ENCODE measurements around the gene RPS2.
A peak's percentile ranks its signal among the peaks of the same experiment; 100 is the strongest.
"Not testable (repeated sequence)": the region's sequence is repeated elsewhere in the genome, so short reads cannot be mapped to it uniquely, and the experiment has no call there.

Gene RPS2

DNA sequence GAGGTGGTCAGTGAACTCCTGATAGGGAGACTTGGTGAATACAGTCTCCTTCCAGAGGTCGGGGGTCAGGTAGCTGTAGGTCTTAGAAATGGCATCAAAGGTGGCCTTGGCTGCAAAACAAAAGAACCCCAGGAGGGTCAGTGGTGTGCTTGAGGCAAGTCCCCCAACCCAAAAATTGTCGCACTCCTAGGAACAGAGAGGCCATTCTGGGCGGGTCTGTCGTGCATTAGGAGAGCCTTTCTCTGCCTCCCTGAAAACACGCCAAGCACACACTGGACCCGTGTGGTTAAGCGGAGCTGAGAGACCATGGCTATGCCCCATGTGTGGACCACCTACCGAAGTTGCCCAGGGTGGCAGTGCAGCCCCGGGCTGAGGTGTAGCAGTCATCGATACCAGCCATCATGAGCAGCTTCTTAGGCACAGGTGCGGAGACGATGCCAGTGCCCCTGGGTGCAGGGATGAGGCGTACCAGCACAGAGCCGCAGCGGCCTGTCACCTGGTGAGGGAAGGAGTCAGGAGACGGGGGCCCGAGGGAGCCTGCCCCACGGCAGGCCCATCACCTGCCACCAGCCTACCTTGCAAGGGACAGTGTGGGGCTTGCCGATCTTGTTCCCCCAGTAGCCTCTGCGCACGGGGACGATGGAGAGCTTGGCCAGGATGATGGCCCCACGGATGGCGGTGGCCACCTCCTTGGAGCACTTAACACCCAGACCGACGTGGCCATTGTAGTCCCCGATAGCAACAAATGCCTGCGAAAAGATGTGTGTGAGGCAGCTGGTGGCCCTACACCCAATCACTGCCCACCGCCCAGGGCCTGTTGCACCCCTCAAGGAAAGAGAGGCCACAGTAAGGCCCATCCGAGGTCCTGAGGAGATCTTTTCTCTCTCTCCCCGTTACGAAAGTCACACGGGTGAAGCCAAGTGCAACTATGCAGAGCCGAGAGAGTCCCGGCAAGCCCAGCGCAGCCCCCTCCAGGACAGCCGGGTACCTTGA is 2.2 kb downstream of the RPS2 start:
- DNase-seq (ENCODE audit: low read depth), result not testable (repeated sequence)

DNA sequence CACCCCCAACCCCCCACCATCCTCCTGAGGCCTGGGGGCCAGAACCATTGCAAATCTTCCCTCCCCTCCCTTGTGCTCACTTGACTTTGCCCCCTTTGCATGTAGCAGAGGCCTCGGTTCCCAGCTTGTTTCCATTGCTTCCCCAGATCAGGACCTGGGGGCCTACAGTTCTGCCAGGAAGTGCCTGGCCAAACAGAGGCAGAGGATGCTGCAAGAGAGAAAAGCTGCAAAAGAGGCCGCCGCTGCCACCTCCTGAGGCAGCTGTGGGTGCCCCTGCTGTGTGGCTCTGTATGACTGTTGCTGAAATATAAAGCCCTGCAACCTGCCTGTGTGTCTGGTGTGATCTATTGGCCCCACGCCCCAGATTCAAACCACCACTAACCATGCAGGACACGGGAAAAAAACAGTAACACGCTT is 3.0 kb downstream of the RPS2 start:
- DNase-seq (ENCODE audit: low read depth), result no peak

DNA sequence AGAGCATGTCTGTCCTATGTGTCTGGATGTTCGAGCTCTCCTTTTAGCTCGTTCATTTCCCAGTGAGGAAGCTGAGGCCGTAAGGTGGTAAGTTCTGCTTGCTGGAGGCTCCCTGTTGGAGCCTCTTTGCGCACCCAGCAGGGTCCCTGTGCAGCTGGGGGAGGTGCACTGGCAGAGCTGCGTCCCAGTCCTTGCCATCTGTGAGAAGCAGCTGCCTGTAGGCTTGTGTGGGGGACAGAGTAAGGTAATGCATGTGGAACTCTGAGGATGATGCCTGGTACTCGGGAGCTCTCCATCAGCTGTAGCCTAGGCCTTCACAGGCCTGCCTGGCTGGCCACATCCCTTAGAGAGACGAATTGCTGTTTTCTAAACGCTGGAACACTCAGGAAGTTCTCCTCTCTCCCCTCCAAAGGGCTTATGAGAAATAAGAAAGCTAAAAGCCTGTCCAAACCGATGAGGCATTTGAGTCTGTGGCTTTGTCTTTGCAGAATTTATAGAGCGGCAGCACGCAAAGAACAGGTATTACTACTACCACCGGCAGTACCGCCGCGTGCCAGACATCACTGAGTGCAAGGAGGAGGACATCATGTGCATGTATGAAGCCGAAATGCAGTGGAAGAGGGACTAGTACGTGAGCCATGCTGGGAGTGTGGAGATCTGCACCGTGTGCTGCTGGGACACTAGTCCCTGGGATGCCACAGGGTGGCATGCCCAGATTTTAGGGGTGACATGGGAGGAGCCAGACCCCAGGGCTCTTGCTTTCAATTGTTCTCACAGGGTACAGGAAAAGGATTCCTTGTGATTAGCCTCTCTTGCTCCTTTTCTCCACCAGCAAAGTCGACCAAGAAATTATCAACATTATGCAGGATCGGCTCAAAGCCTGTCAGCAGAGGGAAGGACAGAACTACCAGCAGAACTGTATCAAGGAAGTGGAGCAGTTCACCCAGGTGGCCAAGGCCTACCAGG is 3.7 kb downstream of the RPS2 start:
- no peak for DNase-seq (ENCODE audit: low read depth)

DNA sequence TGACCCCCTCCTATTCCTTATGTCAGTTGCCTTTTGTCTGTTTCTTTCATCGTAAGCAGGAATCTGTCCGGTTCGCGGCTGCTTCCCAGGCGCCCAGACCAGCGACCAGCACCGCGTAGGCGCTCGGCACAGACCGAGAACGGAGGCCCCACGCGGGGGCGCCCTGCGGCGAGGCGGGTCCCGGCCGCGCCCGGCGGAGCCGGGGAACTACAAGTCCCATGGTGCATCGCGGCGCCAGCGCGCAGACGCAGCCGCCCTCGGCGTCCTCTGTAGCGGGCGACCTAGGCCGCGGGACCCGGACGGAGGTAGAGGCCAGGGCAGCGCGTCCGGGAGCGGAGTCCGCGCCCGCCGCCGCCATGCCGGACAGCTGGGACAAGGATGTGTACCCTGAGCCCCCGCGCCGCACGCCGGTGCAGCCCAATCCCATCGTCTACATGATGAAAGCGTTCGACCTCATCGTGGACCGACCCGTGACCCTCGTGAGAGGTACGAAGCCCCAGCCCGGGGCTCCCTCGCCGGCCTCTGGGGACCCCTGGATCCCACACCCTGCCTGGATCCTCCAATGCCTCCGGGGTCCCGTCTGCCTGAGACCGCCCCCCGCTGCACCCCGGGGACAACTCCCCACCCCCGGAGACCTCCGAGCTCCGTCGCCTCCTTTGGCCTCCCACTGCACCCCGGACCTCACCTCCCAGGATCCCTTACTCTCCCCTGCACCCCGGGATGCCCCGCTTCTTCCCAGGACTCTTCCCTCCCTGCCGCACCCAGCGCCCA is 5.2 kb downstream of the RPS2 start, which contains the start of gene NDUFB10:
TSS of gene NDUFB10 (plus strand) at position 270 of the 771 bp plus-strand sequence. CDS start at position 357, 87 bp downstream.
- DNase-seq (ENCODE audit: low read depth), result peak; percentile 94

DNA sequence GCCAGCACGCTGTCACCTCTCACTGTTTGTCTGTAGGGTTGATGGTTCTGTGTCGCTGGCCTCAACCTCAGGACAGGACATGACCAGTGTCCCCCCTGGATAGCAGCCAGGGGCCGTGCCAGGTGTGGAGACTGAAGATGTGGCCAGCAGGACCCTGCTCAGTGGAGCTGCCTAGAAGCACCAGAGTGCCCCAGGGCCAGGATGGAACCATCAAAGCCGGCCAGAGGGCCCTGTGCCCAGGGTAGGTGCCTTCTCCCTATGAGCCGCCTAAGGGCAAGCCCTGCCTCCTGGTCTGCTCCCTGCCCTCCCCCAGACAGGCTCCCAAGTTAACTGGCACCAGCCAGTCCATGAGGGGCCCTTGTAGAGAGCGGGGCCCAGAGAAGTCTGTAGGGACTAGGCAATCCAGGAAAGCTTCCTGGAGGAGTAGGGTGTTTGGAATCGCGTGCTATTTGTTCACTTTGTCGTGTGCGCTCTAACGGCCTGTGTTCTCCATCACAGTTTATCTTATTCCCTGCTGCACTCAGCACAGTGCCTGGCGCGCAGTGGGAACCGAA is 5.8 kb downstream of the RPS2 start:
- DNase-seq (ENCODE audit: low read depth), result no peak

DNA sequence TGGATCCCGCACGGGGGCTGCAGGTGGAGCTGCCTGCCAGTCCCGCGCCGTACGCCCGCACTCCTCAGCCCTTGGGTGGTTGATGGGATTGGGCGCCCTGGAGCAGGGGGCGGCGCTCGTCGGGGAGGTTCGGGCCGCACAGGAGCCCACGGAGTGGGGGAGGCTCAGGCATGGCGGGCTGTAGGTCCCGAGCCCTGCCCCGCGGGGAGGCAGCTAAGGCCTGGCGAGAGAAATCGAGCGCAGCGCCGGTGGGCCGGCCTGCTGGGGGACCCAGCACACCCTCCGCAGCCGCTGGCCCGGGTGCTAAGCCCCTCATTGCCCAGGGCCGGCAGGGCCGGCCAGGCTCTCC is 6.5 kb downstream of the RPS2 start:
- DNase-seq (ENCODE audit: low read depth), result not testable (repeated sequence)

DNA sequence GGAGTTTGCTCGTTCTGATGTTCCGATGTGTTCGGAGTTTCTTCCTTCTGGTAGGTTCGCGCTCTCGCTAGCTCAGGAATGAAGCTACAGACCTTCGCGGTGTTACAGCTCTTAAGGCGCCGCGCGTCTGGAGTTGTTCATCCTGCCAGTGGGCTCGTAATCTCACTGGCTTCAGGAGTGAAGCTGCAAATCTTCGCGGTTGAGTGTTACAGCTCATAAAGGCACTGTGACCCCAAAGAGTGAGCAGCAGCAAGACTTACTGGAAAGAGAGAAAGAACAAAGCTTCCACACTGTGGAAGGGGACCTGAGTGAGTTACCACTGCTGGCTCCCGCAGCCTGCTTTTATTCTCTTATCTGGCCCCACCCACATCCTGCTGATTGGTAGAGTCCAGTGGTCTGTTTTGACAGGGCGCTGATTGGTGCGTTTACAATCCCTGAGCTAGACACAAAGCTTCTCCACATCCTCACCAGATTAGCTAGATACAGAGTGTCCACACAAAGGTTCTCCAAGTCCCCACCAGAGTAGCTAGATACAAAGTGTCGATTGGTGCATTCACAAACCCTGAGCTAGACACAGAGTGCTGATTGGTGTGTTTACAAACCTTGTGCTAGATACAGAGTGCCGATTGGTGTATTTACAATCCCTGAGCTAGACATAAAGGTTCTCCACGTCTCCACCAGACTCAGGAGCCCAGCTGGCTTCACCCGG is 7.0 kb downstream of the RPS2 start:
- DNase-seq (ENCODE audit: low read depth), result not testable (repeated sequence)

DNA sequence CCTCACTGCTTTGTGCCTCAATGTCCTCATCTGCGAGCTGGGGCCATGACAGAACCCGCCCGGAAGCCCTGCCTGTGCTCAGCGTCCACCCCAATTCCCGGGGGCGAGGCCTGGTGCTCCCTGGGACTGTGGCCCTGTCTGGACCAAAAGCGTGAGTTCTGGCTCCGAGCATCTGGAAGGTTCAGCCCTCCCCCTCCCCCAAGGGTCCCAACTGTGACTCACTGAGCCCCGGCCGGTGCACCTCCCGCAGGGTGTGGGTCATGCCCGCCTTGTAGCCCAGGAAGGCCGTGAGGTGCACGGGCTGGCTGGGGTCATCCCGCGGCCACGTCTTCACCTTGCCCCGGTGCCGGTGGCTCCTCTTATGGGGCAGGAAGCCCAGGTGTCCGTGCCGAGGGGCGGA is 10.9 kb downstream of the RPS2 start:
- no peak for DNase-seq (ENCODE audit: low read depth)

DNA sequence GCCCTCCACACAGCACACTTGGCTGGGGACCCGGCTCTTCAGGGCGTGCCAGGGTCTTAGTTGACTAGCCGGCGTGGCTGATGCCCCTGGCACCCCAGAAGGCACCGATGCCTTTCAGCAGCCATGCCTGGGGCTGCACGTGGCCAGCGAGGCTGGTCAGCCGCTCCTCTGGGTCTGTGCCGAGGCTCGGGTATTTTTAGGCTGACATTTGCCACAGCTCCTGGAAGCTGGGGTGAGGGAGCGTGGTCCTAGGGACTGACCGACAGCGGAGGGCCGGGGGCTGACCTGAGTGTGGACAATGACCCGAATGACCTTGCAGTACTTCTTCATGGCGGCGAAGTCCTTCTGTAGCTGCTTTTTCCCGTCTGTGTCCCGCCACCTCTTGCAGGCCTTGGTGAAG is 14.1 kb downstream of the RPS2 start:
- DNase-seq (ENCODE audit: low read depth), result no peak

DNA sequence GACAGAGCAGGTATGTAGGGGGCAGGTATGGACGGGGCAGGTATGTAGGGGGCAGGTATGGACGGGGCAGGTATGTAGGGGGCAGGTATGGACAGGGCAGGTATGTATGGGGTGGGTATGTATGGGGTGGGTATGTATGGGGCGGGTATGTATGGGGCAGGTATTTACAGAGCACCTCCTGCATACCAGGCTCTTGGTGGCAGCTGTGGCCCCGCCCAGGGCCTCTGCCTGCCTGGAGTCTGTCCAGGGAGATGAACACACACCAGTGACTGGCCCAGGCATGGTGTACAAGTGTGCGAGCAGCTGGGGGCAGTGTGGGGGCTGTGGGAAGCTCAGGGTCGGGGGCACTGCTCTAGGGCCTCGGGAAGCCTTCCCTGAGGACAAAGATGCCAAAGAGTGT is 14.6 kb downstream of the RPS2 start:
- no peak for DNase-seq (ENCODE audit: low read depth)

DNA sequence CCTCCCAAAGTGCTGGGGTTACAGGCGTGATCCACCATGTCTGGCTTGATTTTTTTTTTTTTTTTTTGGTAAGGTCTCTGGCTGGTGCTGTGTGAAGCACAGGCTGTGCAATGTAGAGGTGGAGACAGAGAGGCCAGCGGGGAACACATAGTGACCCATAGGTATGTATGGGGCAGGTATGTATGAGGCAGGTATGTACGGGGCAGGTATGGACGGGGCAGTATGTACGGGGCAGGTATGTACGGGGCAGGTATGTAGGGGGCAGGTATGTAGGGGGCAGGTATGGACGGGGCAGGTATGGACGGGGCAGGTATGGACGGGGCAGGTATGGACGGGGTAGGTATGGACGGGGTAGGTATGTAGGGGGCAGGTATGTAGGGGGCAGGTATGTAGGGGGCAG is 15.1 kb downstream of the RPS2 start:
- no peak for DNase-seq (ENCODE audit: low read depth)

DNA sequence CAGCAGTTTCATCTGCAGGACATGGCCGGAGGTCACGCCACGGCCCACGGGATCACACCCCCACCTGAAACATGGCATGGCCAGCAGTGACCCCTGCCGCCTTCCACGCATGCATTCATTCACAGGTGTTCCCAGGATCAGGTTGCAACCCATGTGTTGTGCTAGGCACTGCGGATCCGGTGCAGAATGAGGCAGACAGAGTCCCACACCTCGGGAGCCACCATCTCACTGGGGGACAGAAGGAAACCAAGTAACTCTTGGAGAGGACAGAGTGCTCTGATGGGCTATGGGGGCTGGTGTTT is 17.3 kb downstream of the RPS2 start:
- DNase-seq (ENCODE audit: low read depth), result no peak

DNA sequence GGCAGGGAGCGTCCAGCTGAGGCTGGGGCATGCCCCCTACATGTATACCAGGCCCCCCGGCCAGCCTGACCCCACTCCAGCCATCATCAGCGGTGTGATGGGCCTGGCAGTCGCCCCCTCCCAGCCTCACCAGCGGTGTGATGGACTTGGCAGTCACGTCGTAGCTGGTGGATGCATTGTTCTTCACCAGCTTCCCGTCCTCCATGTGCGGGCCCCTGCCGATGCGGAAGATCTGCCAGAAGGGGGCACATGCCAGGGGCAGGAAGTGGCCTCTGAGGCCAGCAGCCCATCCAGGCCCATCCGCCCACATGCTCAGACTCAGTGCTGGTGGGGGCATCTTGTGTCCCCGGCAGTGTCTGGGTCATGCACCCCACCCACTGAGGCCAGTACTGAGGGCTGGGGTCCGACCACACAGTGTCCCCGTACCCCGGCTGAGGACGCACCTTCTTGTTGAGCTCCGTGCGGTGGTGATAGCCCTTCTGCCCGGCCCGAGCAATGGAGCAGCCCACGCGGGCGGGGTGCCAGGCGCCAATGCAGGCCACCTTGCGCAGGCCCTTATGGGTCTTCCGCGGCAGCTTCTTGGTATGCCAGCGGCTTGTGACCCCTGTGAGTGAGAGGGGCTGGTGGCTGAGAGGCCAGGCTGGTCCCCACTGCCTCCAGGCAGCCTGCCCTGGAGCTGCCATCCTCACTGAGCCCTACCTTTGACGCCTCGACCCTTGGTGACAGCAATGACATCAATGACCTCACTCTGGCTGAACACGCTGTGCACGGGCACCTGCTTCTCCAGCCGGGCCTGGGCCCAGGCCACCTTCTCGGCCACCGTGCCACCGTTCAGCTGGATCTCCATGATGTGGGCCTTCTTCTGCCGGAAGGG is 17.9 kb downstream of the RPS2 start:
- no peak for DNase-seq (ENCODE audit: low read depth)

DNA sequence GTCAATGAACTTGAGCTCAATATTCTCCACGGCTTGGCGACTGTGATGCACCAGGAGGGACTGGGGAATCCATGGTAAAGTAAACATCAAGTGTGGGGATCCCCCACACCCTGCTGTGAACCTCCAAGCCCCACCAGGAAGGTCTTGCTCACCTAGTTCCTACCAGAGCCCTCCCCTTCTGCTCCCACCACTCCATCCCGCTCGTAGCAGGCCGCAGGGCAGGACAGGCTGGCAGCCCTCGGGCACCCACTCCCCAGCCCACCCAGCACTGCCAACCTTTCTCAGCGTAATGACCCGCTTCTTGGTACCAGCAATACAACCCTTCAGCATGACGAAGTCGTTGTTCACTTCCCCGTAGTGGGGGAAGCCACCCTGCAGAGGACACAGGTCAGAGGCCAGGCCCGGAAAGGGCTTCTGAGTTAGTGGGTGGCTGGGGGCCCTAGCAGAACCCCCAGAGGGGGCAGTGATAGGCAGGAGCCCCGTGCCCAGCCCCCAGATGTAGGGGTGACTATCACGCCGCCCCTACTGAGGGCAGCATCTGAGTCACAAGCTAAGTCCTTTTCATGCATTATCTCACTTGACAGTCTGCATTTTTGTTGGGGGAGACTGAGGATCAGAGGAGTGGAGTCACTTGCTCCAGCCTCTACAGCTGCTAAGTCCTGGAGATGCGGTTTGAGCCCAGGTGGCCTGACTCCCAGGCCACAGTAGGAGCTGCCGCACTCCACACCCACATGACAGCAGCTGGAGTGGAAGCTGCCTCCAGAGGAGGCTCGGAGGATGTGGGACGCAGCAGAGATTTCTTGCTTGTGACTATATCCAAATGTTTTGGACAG is 18.9 kb downstream of the RPS2 start:
- DNase-seq (ENCODE audit: low read depth), result no peak

DNA sequence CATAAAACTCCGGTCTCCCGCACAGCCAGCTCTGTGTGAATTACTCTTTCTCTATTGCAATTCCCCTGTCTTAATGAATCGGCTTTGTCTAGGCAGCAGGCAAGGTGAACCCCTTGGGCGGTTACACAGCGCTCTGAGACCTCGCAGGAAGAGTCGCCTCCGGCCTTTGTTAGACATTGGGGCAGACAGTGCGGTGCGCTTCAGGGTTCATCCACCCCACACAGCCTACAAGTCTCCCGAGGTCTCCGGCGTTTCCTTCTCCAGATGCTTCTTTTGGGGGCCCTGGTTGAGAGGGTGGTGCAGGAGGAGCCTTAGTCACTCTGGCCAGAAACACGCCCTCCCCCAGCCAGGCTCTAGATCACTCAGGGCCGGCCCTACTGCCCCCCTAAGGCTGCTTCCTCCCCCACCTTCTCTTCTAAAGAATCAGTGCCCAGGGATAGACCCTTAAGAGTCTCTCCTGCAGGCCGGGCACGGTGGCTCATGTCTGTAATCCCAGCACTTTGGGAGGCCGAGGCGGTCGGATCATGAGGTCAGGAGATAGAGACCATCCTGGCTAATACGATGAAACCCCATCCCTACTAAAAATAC is 19.9 kb downstream of the RPS2 start:
- no peak for DNase-seq (ENCODE audit: low read depth)

DNA sequence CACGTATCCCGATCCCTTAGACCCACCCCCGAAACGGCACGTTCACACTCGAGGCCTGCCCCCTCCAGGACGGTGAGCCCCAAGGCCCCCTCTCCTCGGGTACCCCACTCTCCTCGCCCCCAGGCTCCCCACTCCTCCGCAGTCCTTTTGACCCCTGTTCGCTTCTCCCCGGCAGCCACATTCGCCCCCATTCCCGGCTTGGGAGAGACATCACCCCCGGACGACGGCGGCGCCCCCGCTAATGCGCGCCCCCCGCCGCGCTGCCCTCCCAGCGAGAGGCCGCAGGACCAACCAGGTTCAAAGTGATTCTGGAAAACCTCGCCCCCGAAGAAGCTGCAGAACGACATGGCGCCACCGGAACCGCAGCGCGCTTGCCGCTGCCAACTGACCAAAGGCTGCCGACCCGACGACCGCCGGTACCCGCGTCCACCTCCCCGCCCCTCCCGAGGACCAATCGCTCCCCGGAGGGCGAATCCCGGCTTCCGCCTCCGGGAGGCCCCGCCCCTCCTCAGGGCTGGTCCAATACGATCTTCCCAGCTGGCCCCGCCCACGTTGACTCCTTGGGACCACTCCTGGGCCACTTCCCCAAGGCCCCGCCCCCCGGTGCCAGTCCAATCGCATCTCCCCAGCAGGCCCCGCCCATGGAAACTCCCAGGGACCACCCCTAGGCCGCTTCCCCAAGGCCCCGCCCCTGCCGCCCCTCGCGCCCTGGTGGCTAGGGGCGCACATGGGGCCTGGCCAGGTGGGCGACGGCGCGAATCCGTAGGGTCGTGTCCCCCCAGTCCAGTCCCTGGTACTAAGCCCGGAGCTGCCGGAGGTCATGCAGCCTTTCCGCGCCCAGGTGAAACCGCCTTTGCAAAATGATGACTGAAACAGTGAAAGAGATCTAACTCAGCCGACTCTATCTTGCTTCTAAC is 21.6 kb downstream of the RPS2 start, which contains the start of gene MSRB1:
TSS of gene MSRB1 (minus strand) at position 390 of the 917 bp plus-strand sequence. CDS start at position 347, 43 bp downstream.
- DNase-seq (ENCODE audit: low read depth), result peak; percentile 100

DNA sequence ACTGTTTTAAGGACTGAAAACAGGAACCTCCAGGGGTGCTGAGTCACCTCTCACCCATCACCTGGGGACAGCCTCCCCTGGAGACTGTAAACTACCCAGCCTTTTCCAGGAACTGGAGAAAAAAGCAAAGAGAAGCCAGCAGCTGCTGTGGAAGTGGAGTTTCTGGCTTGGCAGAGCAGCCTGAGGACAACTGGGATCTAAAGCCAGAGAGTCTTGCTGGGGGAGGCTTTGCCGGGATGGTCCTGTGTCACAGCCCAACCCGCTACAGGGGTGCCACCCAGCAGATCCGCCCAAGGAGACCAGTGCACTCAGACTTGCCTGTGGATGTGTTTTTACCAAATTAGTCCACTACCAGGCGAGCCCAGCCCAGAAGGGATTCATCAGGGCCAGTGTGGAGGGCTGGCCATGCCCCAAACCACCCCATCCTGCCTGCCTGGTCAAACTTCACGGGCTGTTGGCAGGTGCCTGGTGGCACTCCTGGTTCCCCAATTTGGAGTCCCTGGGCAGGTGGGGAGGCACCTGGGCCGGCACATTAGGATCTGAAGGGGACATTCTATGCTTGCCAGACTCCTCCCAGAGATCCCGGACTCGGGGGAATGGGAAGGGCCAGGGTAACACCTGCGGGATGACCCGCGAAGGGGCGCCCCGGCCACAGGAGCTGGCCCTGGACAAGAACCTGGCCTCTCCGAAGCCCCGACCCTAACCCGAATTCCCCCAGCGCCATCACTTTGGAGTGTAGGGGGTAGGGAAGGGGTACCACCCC is 22.4 kb downstream of the RPS2 start:
- no peak for DNase-seq (ENCODE audit: low read depth)
